ENCODE data around the gene JAKMIP2. TPM values are rescaled to one million over a fixed set of nuclear protein-coding genes. Genes with fewer than 3 reads are reported as not detected.

The JAKMIP2 gene
- total RNA-seq, 1 experiment from 2014 or later: not detected

- CTCF ChIA-PET: no interaction called here
- intact Hi-C loops (cut with micrococcal nuclease; ENCODE audit: unreplicated experiment): no loop called here
These were observed 8.7 kb upstream of the JAKMIP2 start for GRCh38 chr5:147791181-147791580.

DNA sequence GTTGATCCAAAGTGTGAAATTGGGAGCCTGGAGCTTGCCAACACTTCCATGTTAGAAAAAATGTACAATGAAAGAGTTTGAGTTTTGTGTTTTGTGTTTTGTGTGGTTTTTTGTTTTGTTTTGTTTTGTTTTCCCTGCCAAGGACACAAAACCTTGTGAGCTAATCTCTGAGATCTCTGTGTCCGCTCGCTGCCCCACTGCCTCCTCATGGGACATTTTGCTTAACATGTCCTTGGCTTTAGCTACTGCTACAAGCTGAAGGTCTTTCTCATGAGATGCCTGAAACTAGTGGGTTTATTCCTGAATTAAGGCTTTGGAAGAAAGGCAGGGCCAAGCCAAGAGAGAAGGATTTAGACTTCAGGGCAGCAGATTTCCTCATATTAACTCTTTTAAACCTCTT lies 7.3 kb upstream of the JAKMIP2 start:
- no peaks in the 10 kb centered on the region for H3K9me3 ChIP-seq (ENCODE audit: control insufficient read depth, insufficient read depth, low read depth, low read length)
- H3K27me3 ChIP-seq (ENCODE audit: control insufficient read depth, insufficient read depth, low read length): no peaks in the 10 kb centered on the region
- DNase-seq (ENCODE audit: low read depth, low spot score): no peak
- no peak overlapping the region for H3K4me3 ChIP-seq (ENCODE audit: low read depth in 2 of 2, low read length in 2 of 2)
- BruUV-seq (replicated peaks): no TSS peak
- no peaks in the 10 kb centered on the region for H3K36me3 ChIP-seq (ENCODE audit: control insufficient read depth, insufficient read depth, low read length)
- no peaks in the 10 kb centered on the region for H3K4me1 ChIP-seq (ENCODE audit: control insufficient read depth, insufficient read depth, low read length)
- H3K27ac ChIP-seq (ENCODE audit: low read length): no peak overlapping the region
- intact Hi-C loops (cut with micrococcal nuclease; ENCODE audit: unreplicated experiment) (no loop called here), in situ Hi-C loops (cut with HindIII; ENCODE audit: low pct_unique_long_range_greater_than_20kb, low sequenced_read_pairs) (no loop called here)
- TF ChIP-seq TCF7L2 (IDR thresholded peaks at IDR 0.05; ENCODE audit: low read depth, low read length) (no peak), REST (IDR thresholded peaks at IDR 0.05; ENCODE audit: insufficient read depth in 1 of 2, low read depth in 2 of 2, low read length in 1 of 2) (no peak), POLR2AphosphoS5 (IDR thresholded peaks at IDR 0.05; ENCODE audit: low read depth, low read length) (no peak), SIN3A (IDR thresholded peaks at IDR 0.05; ENCODE audit: borderline replicate concordance, insufficient read depth, low read depth, low read length) (no peak)
- TF ChIP-seq, protein P1, sequence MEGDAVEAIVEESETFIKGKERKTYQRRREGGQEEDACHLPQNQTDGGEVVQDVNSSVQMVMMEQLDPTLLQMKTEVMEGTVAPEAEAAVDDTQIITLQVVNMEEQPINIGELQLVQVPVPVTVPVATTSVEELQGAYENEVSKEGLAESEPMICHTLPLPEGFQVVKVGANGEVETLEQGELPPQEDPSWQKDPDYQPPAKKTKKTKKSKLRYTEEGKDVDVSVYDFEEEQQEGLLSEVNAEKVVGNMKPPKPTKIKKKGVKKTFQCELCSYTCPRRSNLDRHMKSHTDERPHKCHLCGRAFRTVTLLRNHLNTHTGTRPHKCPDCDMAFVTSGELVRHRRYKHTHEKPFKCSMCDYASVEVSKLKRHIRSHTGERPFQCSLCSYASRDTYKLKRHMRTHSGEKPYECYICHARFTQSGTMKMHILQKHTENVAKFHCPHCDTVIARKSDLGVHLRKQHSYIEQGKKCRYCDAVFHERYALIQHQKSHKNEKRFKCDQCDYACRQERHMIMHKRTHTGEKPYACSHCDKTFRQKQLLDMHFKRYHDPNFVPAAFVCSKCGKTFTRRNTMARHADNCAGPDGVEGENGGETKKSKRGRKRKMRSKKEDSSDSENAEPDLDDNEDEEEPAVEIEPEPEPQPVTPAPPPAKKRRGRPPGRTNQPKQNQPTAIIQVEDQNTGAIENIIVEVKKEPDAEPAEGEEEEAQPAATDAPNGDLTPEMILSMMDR (IDR thresholded peaks at IDR 0.05): no peak
- no peak for ATAC-seq
- POLR2A ChIA-PET: no interaction called here
- CTCF ChIA-PET: no interaction called here

More at GRCh38 chr5:147791181-147791580, 8.7 kb upstream of the JAKMIP2 start:
- Histone ChIP-seq H3K9me3 (ENCODE audit: control insufficient read depth, insufficient read depth, low read depth, low read length) (no peaks in the 10 kb centered on the region), H3K4me3 (ENCODE audit: low read depth in 2 of 2, low read length in 2 of 2) (no peak overlapping the region), H3K27ac (ENCODE audit: low read length) (no peak overlapping the region), H3K4me1 (ENCODE audit: control insufficient read depth, insufficient read depth, low read length) (no peaks in the 10 kb centered on the region), H3K27me3 (ENCODE audit: control insufficient read depth, insufficient read depth, low read length) (no peaks in the 10 kb centered on the region), H3K36me3 (ENCODE audit: control insufficient read depth, insufficient read depth, low read length) (no peaks in the 10 kb centered on the region)
- in situ Hi-C loops (cut with HindIII; ENCODE audit: low pct_unique_long_range_greater_than_20kb, low sequenced_read_pairs): no loop called here
- POLR2A ChIA-PET: no interaction called here
- TF ChIP-seq REST (IDR thresholded peaks at IDR 0.05; ENCODE audit: insufficient read depth in 1 of 2, low read depth in 2 of 2, low read length in 1 of 2) (no peak), TCF7L2 (IDR thresholded peaks at IDR 0.05; ENCODE audit: low read depth, low read length) (no peak), POLR2AphosphoS5 (IDR thresholded peaks at IDR 0.05; ENCODE audit: low read depth, low read length) (no peak), SIN3A (IDR thresholded peaks at IDR 0.05; ENCODE audit: borderline replicate concordance, insufficient read depth, low read depth, low read length) (no peak)
- TF ChIP-seq, protein P1 (IDR thresholded peaks at IDR 0.05): no peak
- DNase-seq (ENCODE audit: low read depth, low spot score): no peak
- ATAC-seq: no peak
- no TSS peak for BruUV-seq (replicated peaks)

Data from Panc1 (cell line).